GM23338 (cell line): ENCODE measurements around the gene RPTOR.

Source experiments
- CREB1 ChIP-seq: fragments of 250-450 bp; sonication (Bioruptor Pico); IDR thresholded peaks from 2 replicates; pipeline ENCODE4 v1.5.0; 2020; ENCODE audit warnings: low read depth, mild to moderate bottlenecking, moderate library complexity
- TF ChIP-seq, protein P1 (sequence below), 2 experiments: fragments of 200-600 bp in 1 of 2; sonication (generic) in 1 of 2; conservative IDR thresholded peaks; 2 replicates each; pipeline versions ENCODE4 v1.5.1 to v1.6.1; 2016 to 2017; ENCODE audit warnings: antibody characterized with exemption in 2 of 2, low read depth in 2 of 2, mild to moderate bottlenecking in 2 of 2, moderate library complexity in 1 of 2

DNA sequence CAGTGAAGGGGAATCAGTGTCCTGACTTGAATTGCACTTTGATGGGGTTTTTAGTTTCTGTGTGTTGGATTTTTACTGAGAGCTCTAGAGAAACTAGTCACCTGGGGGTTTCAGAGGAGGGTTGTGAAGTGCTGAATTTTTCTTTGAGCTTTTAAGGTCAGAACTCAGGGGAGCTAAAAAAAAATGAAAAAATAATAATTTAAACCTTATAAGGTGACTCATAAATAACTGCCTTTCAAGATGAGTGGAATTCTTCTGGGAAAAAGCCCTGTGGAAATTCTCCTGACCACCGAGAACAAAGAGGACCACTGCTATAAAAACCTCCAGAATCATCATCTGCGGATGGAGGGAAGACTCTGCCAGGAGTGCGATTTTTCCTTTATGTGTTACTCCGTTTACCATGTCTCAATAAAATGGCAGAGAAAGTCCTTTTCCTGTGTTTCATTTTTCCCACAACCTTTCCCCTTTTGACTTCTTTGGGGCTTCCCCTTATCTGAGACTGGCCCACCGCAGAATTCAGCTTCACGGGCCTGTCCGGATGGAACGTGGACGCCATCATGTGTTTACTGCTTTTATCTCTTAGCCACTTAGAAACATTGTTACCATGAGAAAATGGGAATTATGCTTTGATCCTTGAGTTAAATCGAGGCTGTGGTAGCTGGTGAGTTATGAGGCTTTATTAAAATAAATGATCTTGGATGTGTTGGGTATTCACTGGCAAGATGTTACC lies 39.7 kb downstream of the RPTOR start:
- TF ChIP-seq, protein P1, sequence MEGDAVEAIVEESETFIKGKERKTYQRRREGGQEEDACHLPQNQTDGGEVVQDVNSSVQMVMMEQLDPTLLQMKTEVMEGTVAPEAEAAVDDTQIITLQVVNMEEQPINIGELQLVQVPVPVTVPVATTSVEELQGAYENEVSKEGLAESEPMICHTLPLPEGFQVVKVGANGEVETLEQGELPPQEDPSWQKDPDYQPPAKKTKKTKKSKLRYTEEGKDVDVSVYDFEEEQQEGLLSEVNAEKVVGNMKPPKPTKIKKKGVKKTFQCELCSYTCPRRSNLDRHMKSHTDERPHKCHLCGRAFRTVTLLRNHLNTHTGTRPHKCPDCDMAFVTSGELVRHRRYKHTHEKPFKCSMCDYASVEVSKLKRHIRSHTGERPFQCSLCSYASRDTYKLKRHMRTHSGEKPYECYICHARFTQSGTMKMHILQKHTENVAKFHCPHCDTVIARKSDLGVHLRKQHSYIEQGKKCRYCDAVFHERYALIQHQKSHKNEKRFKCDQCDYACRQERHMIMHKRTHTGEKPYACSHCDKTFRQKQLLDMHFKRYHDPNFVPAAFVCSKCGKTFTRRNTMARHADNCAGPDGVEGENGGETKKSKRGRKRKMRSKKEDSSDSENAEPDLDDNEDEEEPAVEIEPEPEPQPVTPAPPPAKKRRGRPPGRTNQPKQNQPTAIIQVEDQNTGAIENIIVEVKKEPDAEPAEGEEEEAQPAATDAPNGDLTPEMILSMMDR (conservative IDR thresholded peaks at IDR 0.05; ENCODE audit: low read depth in 2 of 2): no peak
- TF ChIP-seq CREB1 (CRISPR knock-in tag): no peak
